ENCODE results near the gene IL6ST.
"Not testable (repeated sequence)": the region's sequence is repeated elsewhere in the genome, so short reads cannot be mapped to it uniquely, and the experiment has no call there.

IL6ST gene

DNA sequence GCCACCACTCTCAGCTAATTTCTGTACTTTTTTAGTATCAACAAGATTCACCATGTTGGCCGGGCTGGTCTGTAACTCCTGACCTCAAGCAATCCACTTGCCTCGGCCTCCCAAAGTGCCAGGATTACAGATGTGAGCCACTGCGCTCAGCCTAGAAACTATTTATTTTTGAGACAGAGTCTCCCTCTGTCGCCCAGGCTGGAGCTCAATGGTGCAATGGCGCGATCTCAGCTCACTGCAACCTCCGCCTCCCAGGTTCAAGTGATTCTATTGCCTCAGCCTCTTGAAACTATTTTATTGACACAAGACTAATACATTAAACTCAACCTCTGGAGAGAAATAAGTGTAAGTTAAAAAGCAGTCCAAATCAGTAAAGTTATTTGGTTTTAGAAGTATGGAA is 34.0 kb downstream of the IL6ST start:
- DNase-seq, result no peak

DNA sequence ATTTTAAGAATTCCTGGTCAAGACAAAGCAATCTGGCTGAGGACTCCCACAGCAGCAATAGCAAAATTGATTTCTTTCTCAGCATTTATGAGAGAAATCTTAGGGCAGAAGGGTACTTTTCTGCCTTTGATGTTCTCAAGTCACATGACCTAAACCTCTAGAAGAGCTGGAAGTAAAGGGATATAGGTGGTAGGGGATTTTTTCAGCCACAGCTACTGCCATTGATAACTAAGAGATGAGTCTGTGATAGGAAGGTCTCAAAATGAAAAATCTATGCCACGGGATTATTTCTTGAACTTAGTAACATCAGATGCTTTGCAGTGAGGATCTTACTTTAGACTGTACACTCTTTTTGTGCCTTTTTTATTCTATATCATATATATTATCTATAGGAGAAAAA is 35.6 kb downstream of the IL6ST start:
- DNase-seq, result no peak

DNA sequence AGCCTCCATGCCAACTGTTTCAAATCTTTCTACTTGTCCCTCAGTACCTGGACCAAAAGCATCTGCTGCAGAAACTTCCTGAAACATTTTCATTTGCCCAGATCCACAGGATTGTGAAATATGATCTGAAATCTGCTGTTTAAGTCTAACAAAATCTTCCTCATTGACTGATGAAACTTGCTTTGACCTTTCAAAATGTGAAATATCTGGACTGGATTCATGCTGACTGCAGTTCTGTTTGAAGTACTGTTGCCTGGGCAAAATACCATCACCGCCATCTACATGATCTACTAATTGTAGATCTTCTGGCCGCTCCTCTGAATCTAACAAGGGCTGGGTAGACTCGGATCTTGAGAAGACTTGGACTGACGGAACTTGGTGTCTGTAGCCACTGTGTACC is 53.6 kb downstream of the IL6ST start:
- not testable (repeated sequence) for DNase-seq

- DNase-seq, result not testable (repeated sequence)
Measured at GRCh38 chr5:55937598-55937997, 57.2 kb downstream of the IL6ST start.

DNA sequence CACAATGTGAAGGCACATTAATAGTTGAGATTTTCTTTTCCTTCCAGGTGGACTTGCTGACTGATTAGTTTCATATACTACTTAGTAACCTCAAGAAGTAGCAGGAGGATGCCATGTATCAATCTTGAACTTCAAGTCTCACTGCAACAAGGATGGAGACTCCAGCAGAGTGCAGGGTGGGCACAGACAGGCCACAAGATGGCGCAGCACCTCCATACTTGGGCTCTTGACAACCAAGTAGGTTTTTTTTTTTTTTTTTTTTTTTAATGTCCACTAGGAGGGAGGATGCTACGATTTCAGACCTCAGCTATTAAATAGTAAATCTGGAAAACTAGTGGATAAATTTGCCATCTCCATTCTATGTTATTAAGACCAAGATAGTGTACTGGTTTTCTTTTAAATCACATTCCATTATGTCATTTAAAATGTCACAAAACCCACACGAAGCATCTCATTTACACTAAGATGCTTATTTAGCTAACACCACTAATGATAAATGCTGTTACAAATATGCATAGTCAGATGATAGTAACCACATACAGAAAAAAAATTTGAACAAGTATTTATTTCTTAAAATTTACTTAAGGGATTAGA is 58.6 kb downstream of the IL6ST start:
- DNase-seq, result peak; percentile 80 to 87

- no peak for DNase-seq
Measured at GRCh38 chr5:55935371-55935770, 59.4 kb downstream of the IL6ST start.

DNA sequence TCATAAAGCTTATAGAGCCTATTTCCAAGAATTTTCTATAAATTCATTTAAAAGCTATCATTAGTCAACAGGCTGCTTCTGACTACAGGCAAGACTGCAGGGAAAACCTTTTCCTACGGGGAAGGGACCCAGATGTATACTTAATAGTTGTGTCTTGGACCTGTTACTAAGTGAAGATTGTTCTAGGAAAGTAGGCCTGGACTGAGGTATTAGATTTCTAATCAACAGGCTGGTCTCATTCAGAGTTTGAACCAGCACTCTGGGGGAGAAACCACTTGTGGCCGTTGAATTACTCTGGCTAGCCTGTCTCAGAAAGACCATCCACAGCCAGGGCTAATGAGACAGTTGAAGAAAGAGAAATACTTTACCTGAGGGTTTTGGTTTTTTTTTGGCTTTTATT is 60.0 kb downstream of the IL6ST start:
- no peak for DNase-seq

DNA sequence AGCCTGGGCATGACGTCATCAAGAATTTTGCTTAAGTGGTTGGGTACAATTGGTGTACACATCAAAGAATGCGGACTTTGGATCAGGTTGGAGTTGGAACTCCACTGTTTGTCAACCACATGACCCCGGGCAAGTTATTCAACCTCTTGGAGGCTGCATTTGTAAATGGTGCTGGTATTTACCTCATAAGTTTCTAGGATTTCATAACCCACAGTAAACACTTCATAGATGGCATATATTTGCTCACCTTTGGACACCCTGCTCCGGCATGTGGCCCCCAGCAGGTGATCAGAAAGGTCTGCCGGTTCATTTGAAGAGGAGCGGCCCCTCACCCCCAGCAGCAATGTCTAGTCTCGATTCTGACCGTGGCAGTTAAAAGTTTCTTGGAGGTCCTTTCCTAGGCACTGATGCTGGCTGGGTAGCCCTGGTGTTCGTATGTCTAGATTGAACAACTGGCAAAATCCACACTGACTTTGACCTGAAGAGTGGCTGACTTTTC is 60.6 kb downstream of the IL6ST start:
- DNase-seq, result no peak

- DNase-seq, result no peak
Measured at GRCh38 chr5:55933377-55934114, 61.2 kb downstream of the IL6ST start.

DNA sequence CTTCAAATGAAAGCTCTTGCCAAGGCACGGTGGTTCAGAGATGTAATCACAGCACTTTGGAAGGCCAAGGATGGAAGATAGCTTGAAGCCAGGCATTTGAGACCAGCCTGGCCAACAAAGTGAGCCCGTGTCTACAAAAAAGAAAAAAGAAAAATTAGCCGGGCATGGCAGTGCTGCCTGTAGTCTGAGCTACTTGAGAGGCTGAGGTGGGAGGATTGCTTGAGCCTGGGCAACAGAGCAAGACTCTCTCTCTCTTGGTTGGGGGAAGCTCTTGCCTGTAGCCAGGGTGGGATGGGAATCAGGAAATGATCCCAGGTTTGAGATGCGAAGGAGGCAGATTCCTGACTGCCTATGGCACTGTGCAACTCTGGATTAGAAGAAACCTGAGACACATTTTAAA is 62.1 kb downstream of the IL6ST start:
- DNase-seq, result no peak

DNA sequence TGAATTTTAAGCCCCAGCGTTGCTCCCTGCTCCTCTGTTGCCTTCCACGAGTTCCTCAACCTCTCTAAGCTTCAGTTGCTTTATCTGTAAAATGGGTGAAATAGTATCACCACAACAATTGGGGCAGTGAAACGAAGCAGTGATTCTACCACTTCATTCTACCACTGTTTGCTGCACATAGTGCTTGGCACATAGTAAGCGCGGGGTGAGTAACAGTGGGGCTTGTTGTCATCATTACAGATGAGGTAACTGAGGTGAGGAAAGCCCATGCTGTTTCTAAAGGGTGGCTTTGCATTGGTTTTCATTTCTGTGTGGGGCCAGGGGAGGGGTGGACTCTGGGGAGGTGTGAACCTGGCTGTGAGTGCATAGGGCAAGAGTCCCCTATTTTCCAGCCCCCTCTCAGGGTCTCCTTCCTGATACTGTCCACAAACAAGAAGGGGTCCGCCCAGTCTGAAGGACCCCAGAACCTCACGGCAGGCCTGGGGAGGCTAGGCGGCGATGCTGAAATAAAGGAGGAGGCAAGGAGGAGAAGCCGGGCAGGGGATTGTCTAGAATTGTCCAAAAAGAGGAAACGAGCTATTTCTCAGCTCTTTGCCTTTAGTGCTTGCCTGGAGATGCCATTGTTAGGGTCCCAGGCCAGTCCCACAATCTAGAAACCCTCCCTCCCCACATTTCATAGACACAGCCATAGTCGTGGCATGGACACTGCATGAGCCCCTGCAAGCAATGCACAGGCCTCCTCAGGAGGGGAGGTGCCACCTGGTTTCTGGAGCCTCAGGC is 65.6 kb downstream of the IL6ST start:
- DNase-seq, result no peak

- DNase-seq, result no peak
Measured at GRCh38 chr5:55927861-55928655, 66.7 kb downstream of the IL6ST start.

DNA sequence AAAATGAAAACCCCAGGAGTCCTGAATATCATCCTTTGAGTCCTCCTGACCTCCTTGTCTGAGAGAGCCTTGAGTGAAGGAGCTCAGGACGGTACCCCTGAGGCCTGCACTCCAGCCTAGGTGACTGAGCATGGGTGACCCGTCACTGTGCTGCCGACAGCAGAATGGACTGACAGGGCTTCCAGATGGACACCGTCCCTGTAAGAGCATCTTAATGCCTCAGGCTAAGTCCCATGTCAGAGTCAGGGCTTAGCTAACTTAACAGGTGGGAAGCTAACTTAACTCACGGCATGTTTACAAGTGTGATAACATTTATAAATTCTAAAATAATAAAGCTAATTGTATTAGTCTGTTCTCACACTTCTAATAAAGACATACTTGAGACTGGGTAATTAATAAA is 68.3 kb downstream of the IL6ST start:
- DNase-seq, result no peak

- DNase-seq, result no peak
Measured at GRCh38 chr5:55925712-55926111, 69.1 kb downstream of the IL6ST start.

- no peak for DNase-seq
Measured at GRCh38 chr5:55925181-55925580, 69.6 kb downstream of the IL6ST start.

- no peak for DNase-seq
Measured at GRCh38 chr5:55924744-55925143, 70.0 kb downstream of the IL6ST start.

- DNase-seq, result no peak
Measured at GRCh38 chr5:55923865-55924500, 70.8 kb downstream of the IL6ST start.

DNA sequence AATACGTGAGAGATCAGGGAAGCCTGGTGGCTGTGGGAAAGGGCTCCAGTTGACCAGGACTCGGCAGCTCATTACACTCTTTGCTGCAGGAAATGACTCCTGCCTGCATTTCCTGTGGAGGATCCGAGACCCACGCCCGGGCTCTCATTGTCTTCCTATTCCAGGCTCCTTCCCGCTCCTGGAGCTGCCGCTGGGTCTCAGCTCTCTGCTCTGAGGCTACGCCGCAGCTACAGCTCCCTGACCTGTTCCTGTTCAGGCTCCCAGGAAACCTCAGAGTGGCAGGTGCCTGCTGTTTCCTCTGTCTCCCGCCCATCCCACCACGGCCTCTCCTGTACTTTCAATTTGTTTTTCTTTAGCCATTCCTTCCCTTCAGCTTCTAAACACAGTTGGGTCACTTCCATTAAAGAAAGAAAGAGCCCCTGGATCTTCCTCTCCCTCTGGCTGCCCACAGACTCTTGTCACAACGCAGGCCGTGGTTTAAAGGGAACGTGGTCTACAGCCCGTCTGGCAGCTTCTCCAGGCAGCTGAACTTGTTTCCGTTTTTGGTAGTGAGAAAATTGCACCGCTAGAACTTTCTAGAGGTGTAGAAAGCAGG is 71.5 kb downstream of the IL6ST start:
- DNase-seq, result peak; percentile 49 to 55

GRCh38 chr5:55921617-55922016 is 73.1 kb downstream of the IL6ST start:
- no peak for DNase-seq

- DNase-seq, result no peak
Measured at GRCh38 chr5:55920784-55921183, 74.0 kb downstream of the IL6ST start.

DNA sequence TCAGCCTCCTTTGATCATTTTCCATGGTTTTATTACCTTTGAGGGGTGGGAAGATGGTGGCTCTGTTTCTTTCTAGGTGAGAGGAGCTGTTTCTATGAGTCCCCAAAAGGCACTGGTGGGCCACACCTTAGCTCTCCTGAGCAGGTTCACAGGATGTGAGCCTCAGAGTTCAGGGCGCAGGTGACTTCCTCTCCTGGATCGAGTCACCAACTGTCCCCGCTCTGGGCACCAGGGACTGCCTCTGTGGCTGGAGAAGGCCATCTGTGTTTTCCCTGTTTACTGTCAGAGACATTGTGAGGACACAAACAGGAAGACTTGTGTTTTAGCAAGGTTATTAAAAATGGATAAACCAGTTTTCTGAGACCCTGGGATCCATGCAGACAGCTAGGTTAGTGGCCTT is 75.1 kb downstream of the IL6ST start:
- no peak for DNase-seq
